Activated naive CD8-positive, alpha-beta T cell treated with anti-CD3 and anti-CD28 coated beads, Interleukin-2, amount 50 U/mL, for 24 hours (primary cell): ENCODE measurements around the gene ARL6.

ENCODE experiments used
- ATAC-seq: fragments of 150-1000 bp; cut with Tn5 transposase; one replicate; pipeline ENCODE4 v1.10.0; 2021
- DNase-seq: peaks from one replicate; pipeline ENCODE4 v3.0.0; 2021
- H3K27ac Mint-ChIP-seq: one replicate; pipeline ENCODE4 v1.8.0; 2021; ENCODE audit warnings: mild to moderate bottlenecking, mixed read lengths
- H3K27me3 Mint-ChIP-seq: one replicate; pipeline ENCODE4 v1.8.0; 2021; ENCODE audit warnings: mixed read lengths
- H3K36me3 Mint-ChIP-seq: one replicate; pipeline ENCODE4 v1.8.0; 2021; ENCODE audit warnings: low read depth, mixed read lengths
- H3K4me1 Mint-ChIP-seq: one replicate; pipeline ENCODE4 v1.8.0; 2021; ENCODE audit warnings: mixed read lengths
- H3K4me3 Mint-ChIP-seq: one replicate; pipeline ENCODE4 v1.8.0; 2021; ENCODE audit warnings: mild to moderate bottlenecking, moderate library complexity, mixed read lengths
- H3K9me3 Mint-ChIP-seq: one replicate; pipeline ENCODE4 v1.8.0; 2021; ENCODE audit warnings: mixed read lengths

ARL6 gene

GRCh38 chr3:97804471-97804870 lies 39.9 kb downstream of the ARL6 start:
- Mint-ChIP-seq H3K4me1 (no peaks in the 10 kb centered on the region), H3K27ac (no peak overlapping the region), H3K27me3 (peaks cover 1% of the 10 kb centered on the region), H3K36me3 (peaks cover 2% of the 10 kb centered on the region), H3K4me3 (no peak overlapping the region), H3K9me3 (no peaks in the 10 kb centered on the region)
- no peak for ATAC-seq
- DNase-seq: no peak

- Mint-ChIP-seq H3K4me3 (no peak overlapping the region), H3K27ac (no peak overlapping the region), H3K9me3 (no peaks in the 10 kb centered on the region), H3K4me1 (peaks cover 10% of the 10 kb centered on the region), H3K36me3 (no peaks in the 10 kb centered on the region), H3K27me3 (peaks cover 1% of the 10 kb centered on the region)
- no peak for DNase-seq
- ATAC-seq: no peak
These were observed 46.3 kb downstream of the ARL6 start for GRCh38 chr3:97810779-97811390.

- peaks cover 13% of the 10 kb centered on the region for H3K4me1 Mint-ChIP-seq
- H3K9me3 Mint-ChIP-seq: no peaks in the 10 kb centered on the region
- peak overlapping the region; percentile 60 for H3K27ac Mint-ChIP-seq
- H3K36me3 Mint-ChIP-seq: no peaks in the 10 kb centered on the region
- ATAC-seq: peak; percentile 92
- peaks cover 2% of the 10 kb centered on the region for H3K27me3 Mint-ChIP-seq
- no peak overlapping the region for H3K4me3 Mint-ChIP-seq
- peak; percentile 21 for DNase-seq
These were observed 50.8 kb downstream of the ARL6 start for GRCh38 chr3:97815149-97815917.

GRCh38 chr3:97816811-97817210 lies 52.3 kb downstream of the ARL6 start:
- ATAC-seq (no peak), DNase-seq (no peak)
- no peak overlapping the region for H3K27ac Mint-ChIP-seq
- no peaks in the 10 kb centered on the region for H3K36me3 Mint-ChIP-seq
- H3K4me1 Mint-ChIP-seq: peaks cover 22% of the 10 kb centered on the region
- H3K4me3 Mint-ChIP-seq: no peak overlapping the region
- no peaks in the 10 kb centered on the region for H3K9me3 Mint-ChIP-seq
- H3K27me3 Mint-ChIP-seq: peaks cover 5% of the 10 kb centered on the region

GRCh38 chr3:97817965-97818364 lies 53.4 kb downstream of the ARL6 start:
- Mint-ChIP-seq H3K36me3 (no peaks in the 10 kb centered on the region), H3K4me1 (peaks cover 29% of the 10 kb centered on the region), H3K27ac (no peak overlapping the region), H3K9me3 (no peaks in the 10 kb centered on the region), H3K4me3 (no peak overlapping the region), H3K27me3 (peaks cover 12% of the 10 kb centered on the region)
- no peak for DNase-seq
- no peak for ATAC-seq

GRCh38 chr3:97820780-97821179 lies 56.2 kb downstream of the ARL6 start:
- Mint-ChIP-seq H3K27me3 (peaks cover 20% of the 10 kb centered on the region), H3K36me3 (no peaks in the 10 kb centered on the region), H3K9me3 (no peaks in the 10 kb centered on the region), H3K27ac (no peak overlapping the region), H3K4me1 (peaks cover 26% of the 10 kb centered on the region), H3K4me3 (peak overlapping the region; percentile 91)
- no peak for ATAC-seq
- no peak for DNase-seq

GRCh38 chr3:97821287-97821773 lies 56.8 kb downstream of the ARL6 start:
- peak; percentile 47 for ATAC-seq
- peaks cover 23% of the 10 kb centered on the region for H3K4me1 Mint-ChIP-seq
- no peaks in the 10 kb centered on the region for H3K36me3 Mint-ChIP-seq

GRCh38 chr3:97821774-97822358 lies 57.3 kb downstream of the ARL6 start, which contains the start of gene CRYBG3:
Gene CRYBG3 (plus strand): TSS chr3:97822011. CDS start chr3:97822207, 196 bp downstream.
- Mint-ChIP-seq H3K36me3 (no peaks in the 10 kb centered on the region), H3K4me1 (peaks cover 23% of the 10 kb centered on the region), H3K27ac (peak within 1 kb of the TSS; percentile 90), H3K4me3 (peak within 1 kb of the TSS; percentile 91), H3K9me3 (no peaks in the 10 kb centered on the region), H3K27me3 (peaks cover 20% of the 10 kb centered on the region)
- peak; percentile 85 for DNase-seq
- peak; percentile 100 for ATAC-seq

More at GRCh38 chr3:97821287-97821773, 56.8 kb downstream of the ARL6 start:
- H3K9me3 Mint-ChIP-seq: no peaks in the 10 kb centered on the region
- H3K27ac Mint-ChIP-seq: no peak overlapping the region
- peaks cover 20% of the 10 kb centered on the region for H3K27me3 Mint-ChIP-seq
- DNase-seq: peak; percentile 52
- peak overlapping the region; percentile 91 for H3K4me3 Mint-ChIP-seq

- Mint-ChIP-seq H3K4me3 (peak overlapping the region; percentile 91), H3K9me3 (no peaks in the 10 kb centered on the region), H3K27me3 (peaks cover 20% of the 10 kb centered on the region), H3K36me3 (no peaks in the 10 kb centered on the region), H3K27ac (peak overlapping the region; percentile 90), H3K4me1 (peaks cover 23% of the 10 kb centered on the region)
- no peak for ATAC-seq
- peak; percentile 16 for DNase-seq
These were observed 57.8 kb downstream of the ARL6 start for GRCh38 chr3:97822359-97822775.

GRCh38 chr3:97823046-97824004 lies 58.8 kb downstream of the ARL6 start:
- Mint-ChIP-seq H3K9me3 (no peaks in the 10 kb centered on the region), H3K27me3 (peaks cover 18% of the 10 kb centered on the region), H3K27ac (no peak overlapping the region), H3K4me1 (peaks cover 23% of the 10 kb centered on the region), H3K4me3 (peak overlapping the region; percentile 91), H3K36me3 (no peaks in the 10 kb centered on the region)
- ATAC-seq (no peak), DNase-seq (no peak)

- Mint-ChIP-seq H3K27me3 (peaks cover 18% of the 10 kb centered on the region), H3K4me3 (no peak overlapping the region), H3K27ac (no peak overlapping the region), H3K4me1 (peaks cover 23% of the 10 kb centered on the region), H3K36me3 (no peaks in the 10 kb centered on the region), H3K9me3 (no peaks in the 10 kb centered on the region)
- no peak for DNase-seq
- ATAC-seq: no peak
These were observed 60.5 kb downstream of the ARL6 start for GRCh38 chr3:97825101-97825500.

GRCh38 chr3:97827741-97828471 lies 63.3 kb downstream of the ARL6 start:
- peaks cover 9% of the 10 kb centered on the region for H3K27me3 Mint-ChIP-seq
- no peak overlapping the region for H3K4me3 Mint-ChIP-seq
- no peak overlapping the region for H3K27ac Mint-ChIP-seq
- no peak for ATAC-seq
- H3K9me3 Mint-ChIP-seq: no peaks in the 10 kb centered on the region
- H3K4me1 Mint-ChIP-seq: peaks cover 7% of the 10 kb centered on the region
- no peaks in the 10 kb centered on the region for H3K36me3 Mint-ChIP-seq
- DNase-seq: no peak

- H3K27ac Mint-ChIP-seq: no peak overlapping the region
- no peaks in the 10 kb centered on the region for H3K4me1 Mint-ChIP-seq
- H3K27me3 Mint-ChIP-seq: peaks cover 2% of the 10 kb centered on the region
- DNase-seq (no peak), ATAC-seq (no peak)
- H3K4me3 Mint-ChIP-seq: no peak overlapping the region
- no peaks in the 10 kb centered on the region for H3K36me3 Mint-ChIP-seq
- no peaks in the 10 kb centered on the region for H3K9me3 Mint-ChIP-seq
These were observed 64.6 kb downstream of the ARL6 start for GRCh38 chr3:97829198-97829597.
